Measurements from ENCODE around the gene GPC3. TPM values are rescaled to one million over a fixed set of nuclear protein-coding genes. Genes with fewer than 3 reads are reported as not detected.

GPC3 gene
- 1.5 TPM in 1 of 2 replicates, not detected in the other for total RNA-seq

DNA sequence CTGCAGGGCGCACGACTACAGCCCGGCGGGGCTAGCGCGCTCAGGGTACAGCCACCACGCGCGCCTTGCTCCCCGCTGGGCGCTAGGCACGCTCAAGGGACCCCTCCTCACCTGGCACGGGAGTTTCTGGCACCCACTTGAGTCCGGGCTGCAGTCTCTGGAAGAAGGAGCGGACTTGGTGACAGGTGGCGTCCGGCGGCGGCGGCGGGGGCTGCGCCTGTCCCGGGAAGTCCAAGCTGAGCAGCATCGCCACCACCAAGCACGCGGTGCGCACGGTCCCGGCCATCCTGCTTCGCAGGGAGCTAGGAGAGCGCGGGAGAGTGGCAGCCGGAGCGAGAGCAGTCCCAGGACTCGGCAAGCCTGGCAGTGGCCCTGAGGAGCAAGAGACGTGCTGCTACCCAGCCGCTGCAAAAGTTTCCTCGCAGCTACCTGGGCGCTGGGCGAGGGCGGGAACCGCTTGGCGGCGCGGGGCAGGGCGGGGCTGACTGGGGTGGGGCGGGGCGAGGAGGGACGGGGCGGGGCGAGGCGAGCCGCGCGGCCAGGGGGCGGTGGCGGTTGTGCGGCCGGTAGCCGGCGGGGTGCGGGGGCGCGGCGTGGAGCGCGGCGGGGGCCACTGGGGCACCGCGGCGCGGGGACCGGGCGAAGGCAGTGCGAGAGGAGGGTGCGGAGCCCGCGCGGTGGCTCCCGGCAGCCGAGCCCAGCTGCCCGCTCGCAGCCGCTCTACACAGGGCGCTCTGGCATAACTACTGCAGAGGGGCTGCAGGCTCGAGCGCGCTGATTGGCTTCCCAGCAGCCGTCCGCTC is at the start of gene GPC3:
Gene GPC3, minus strand, starts transcription at position 431 of the 803 bp plus-strand sequence.

Small RNAs within 50 kb of the gene (small RNA-seq; reads per million reads assigned to genes)
- not detected for gene RNU6-203P

Measured in subcutaneous preadipocyte (primary cell).